ENCODE measurements around the gene AK8. TPM values are rescaled to one million over a fixed set of nuclear protein-coding genes. Genes with fewer than 3 reads are reported as not detected.

The AK8 gene
- total RNA-seq, 6 experiments from 2014 or later, result 0.07 to 0.24 (median 0.12) TPM; not detected in 1

GRCh38 chr9:132780230-132781007 is 97.7 kb downstream of the AK8 start:
- no peaks in the 10 kb centered on the region for H3K9me3 Mint-ChIP-seq
- no peak for DNase-seq
- H3K27me3 Mint-ChIP-seq (ENCODE audit: insufficient read depth), result peaks cover 49% of the 10 kb centered on the region
- H3K4me3 Mint-ChIP-seq, result no peak overlapping the region
- H3K27ac Mint-ChIP-seq, result no peak overlapping the region
- TF ChIP-seq CTCF (IDR thresholded peaks at IDR 0.05), result no peak
- 0 out of 2 replicates have a peak, but pooled peaks cover 5% of the 10 kb centered on the region for H3K4me1 Mint-ChIP-seq (ENCODE audit: low read depth)
- no peaks in the 10 kb centered on the region for H3K36me3 Mint-ChIP-seq (ENCODE audit: low read depth)

GRCh38 chr9:132776891-132777290 is 101.2 kb downstream of the AK8 start:
- H3K9me3 Mint-ChIP-seq, result peaks cover 2% of the 10 kb centered on the region
- H3K27ac Mint-ChIP-seq, result no peak overlapping the region
- 0 out of 2 replicates have a peak, but pooled peaks cover 5% of the 10 kb centered on the region for H3K4me1 Mint-ChIP-seq (ENCODE audit: low read depth)
- peaks cover 30% of the 10 kb centered on the region for H3K27me3 Mint-ChIP-seq (ENCODE audit: insufficient read depth)
- no peak overlapping the region for H3K4me3 Mint-ChIP-seq
- TF ChIP-seq CTCF (IDR thresholded peaks at IDR 0.05), result no peak
- H3K36me3 Mint-ChIP-seq (ENCODE audit: low read depth), result no peaks in the 10 kb centered on the region
- DNase-seq, result no peak

GRCh38 chr9:132776268-132776667 is 101.8 kb downstream of the AK8 start:
- peaks cover 33% of the 10 kb centered on the region for H3K27me3 Mint-ChIP-seq (ENCODE audit: insufficient read depth)
- H3K27ac Mint-ChIP-seq, result no peak overlapping the region
- H3K9me3 Mint-ChIP-seq, result peaks cover 7% of the 10 kb centered on the region
- no peaks in the 10 kb centered on the region for H3K36me3 Mint-ChIP-seq (ENCODE audit: low read depth)
- no peak for TF ChIP-seq CTCF (IDR thresholded peaks at IDR 0.05)
- H3K4me3 Mint-ChIP-seq, result no peak overlapping the region
- DNase-seq, result no peak
- H3K4me1 Mint-ChIP-seq (ENCODE audit: low read depth), result 0 out of 2 replicates have a peak, but pooled peaks cover 5% of the 10 kb centered on the region

- Mint-ChIP-seq H3K9me3 (peaks cover 7% of the 10 kb centered on the region), H3K4me1 (ENCODE audit: low read depth) (0 out of 2 replicates have a peak, but pooled peaks cover 3% of the 10 kb centered on the region), H3K4me3 (no peak overlapping the region), H3K27ac (no peak overlapping the region), H3K27me3 (ENCODE audit: insufficient read depth) (peaks cover 32% of the 10 kb centered on the region), H3K36me3 (ENCODE audit: low read depth) (no peaks in the 10 kb centered on the region)
- DNase-seq, result no peak
- no peak for TF ChIP-seq CTCF (IDR thresholded peaks at IDR 0.05)
These were observed 102.4 kb downstream of the AK8 start for GRCh38 chr9:132775720-132776119.

GRCh38 chr9:132774886-132775285 is 103.2 kb downstream of the AK8 start:
- H3K36me3 Mint-ChIP-seq (ENCODE audit: low read depth), result no peaks in the 10 kb centered on the region
- DNase-seq, result no peak
- H3K27ac Mint-ChIP-seq, result no peak overlapping the region
- peaks cover 26% of the 10 kb centered on the region for H3K27me3 Mint-ChIP-seq (ENCODE audit: insufficient read depth)
- no peaks in the 10 kb centered on the region for H3K4me1 Mint-ChIP-seq (ENCODE audit: low read depth)
- no peak overlapping the region for H3K4me3 Mint-ChIP-seq
- H3K9me3 Mint-ChIP-seq, result peaks cover 7% of the 10 kb centered on the region
- TF ChIP-seq CTCF (IDR thresholded peaks at IDR 0.05), result no peak
